22Rv1 (cell line): ENCODE data around the gene SOAT2.

ENCODE experiments used
- CTCF ChIP-seq: fragments of 450-650 bp; IDR thresholded peaks from 2 replicates; pipeline ENCODE4 v1.5.1; 2017; ENCODE audit warnings: mild to moderate bottlenecking
- ZFX ChIP-seq: fragments of 450-650 bp; IDR thresholded peaks from 2 replicates; pipeline ENCODE4 v1.6.1; 2017; ENCODE audit warnings: antibody characterized with exemption, borderline replicate concordance

- TF ChIP-seq CTCF (no peak), ZFX (no peak)
These were observed 2.0 kb downstream of the SOAT2 start for GRCh38 chr12:53105256-53105655.
